ENCODE data around the gene OTC.

The OTC gene

DNA sequence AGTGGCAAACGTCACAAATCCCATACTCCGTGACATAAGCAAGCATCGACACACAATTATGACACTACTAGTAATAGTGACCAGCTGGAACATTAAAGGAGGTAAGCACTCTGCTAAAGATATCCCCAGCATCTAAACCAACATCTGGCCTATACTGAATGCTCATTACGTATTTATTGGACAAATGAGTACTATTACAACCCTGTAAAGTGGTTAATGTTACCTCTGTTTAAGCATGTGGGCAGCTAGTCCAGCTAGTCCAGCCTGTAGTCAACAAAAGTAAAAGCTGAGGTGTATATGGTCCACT is 24.7 kb upstream of the OTC start:
- Histone ChIP-seq H3K4me2 (ENCODE audit: insufficient read depth, low read length, poor library complexity, severe bottlenecking) (peak overlapping the region; percentile 11), H4K91ac (ENCODE audit: low read depth, low read length, poor library complexity) (no peak overlapping the region), H3K79me1 (ENCODE audit: low read depth, low read length) (no peaks in the 10 kb centered on the region), H2BK15ac (ENCODE audit: low read length) (no peak overlapping the region), H3K4me1 (ENCODE audit: control insufficient read depth in 2 of 2, insufficient read depth in 1 of 2, low read depth in 1 of 2, low read length in 2 of 2) (no peaks in the 10 kb centered on the region), H3K9me3 (replicated peaks in 1 of 2; ENCODE audit: control insufficient read depth in 2 of 2, insufficient read depth in 1 of 2, low read depth in 1 of 2, low read length in 2 of 2) (no peaks in the 10 kb centered on the region), H2BK120ac (ENCODE audit: low read depth, low read length) (no peak overlapping the region), H2BK5ac (ENCODE audit: low read length) (no peak overlapping the region), H3K23ac (ENCODE audit: low read depth, low read length, poor library complexity) (no peak overlapping the region), H3K14ac (ENCODE audit: low read length) (no peak overlapping the region), H3K4me3 (ENCODE audit: low read length in 2 of 2) (peak overlapping the region in 1 of 2 donors; percentile 56), H2AK5ac (ENCODE audit: low read depth, low read length) (no peak overlapping the region), H2AFZ (ENCODE audit: low read length) (peak overlapping the region; percentile 93), H2BK12ac (ENCODE audit: low read length) (no peak overlapping the region), H3K4ac (ENCODE audit: low read length) (no peak overlapping the region), H3K27me3 (ENCODE audit: control insufficient read depth in 3 of 3, insufficient read depth in 3 of 3, low read depth in 1 of 3, low read length in 3 of 3) (no peaks in the 10 kb centered on the region), H3K9ac (ENCODE audit: low read depth, low read length, poor library complexity) (no peak overlapping the region), H4K8ac (ENCODE audit: low read depth, low read length) (no peak overlapping the region), H3K27ac (replicated peaks; ENCODE audit: low read length) (no peak overlapping the region), H3K36me3 (replicated peaks in 1 of 2; ENCODE audit: control insufficient read depth in 2 of 2, insufficient read depth in 2 of 2, low read length in 2 of 2) (no peaks in the 10 kb centered on the region), H3K18ac (ENCODE audit: low read length) (no peak overlapping the region)
- DNase-seq (ENCODE audit: low spot score) = no peak
- WGBS, 2 donors (ENCODE audit: extremely low coverage in 2 of 2, insufficient read length in 2 of 2, insufficient replicate concordance in 1 of 2) = no CpG with 5 or more reads among the region's 4 CpGs

GRCh38 chrX:38332505-38332904 is 19.9 kb upstream of the OTC start:
- H3K4me1 ChIP-seq (ENCODE audit: control insufficient read depth in 2 of 2, insufficient read depth in 1 of 2, low read depth in 1 of 2, low read length in 2 of 2) = no peaks in the 10 kb centered on the region
- H2BK15ac ChIP-seq (ENCODE audit: low read length) = no peak overlapping the region
- no peak overlapping the region for H3K27ac ChIP-seq (replicated peaks; ENCODE audit: low read length)
- no peak overlapping the region for H4K8ac ChIP-seq (ENCODE audit: low read depth, low read length)
- H3K27me3 ChIP-seq (ENCODE audit: control insufficient read depth in 3 of 3, insufficient read depth in 3 of 3, low read depth in 1 of 3, low read length in 3 of 3) = no peaks in the 10 kb centered on the region
- no peak overlapping the region for H2BK12ac ChIP-seq (ENCODE audit: low read length)
- no peak overlapping the region for H3K14ac ChIP-seq (ENCODE audit: low read length)
- no peak overlapping the region for H3K4me2 ChIP-seq (ENCODE audit: insufficient read depth, low read length, poor library complexity, severe bottlenecking)
- H2AFZ ChIP-seq (ENCODE audit: low read length) = no peak overlapping the region
- H2AK5ac ChIP-seq (ENCODE audit: low read depth, low read length) = no peak overlapping the region
- no peak overlapping the region for H3K4ac ChIP-seq (ENCODE audit: low read length)
- H3K36me3 ChIP-seq (replicated peaks in 1 of 2; ENCODE audit: control insufficient read depth in 2 of 2, insufficient read depth in 2 of 2, low read length in 2 of 2) = no peaks in the 10 kb centered on the region
- no peak overlapping the region for H4K91ac ChIP-seq (ENCODE audit: low read depth, low read length, poor library complexity)
- H3K4me3 ChIP-seq (ENCODE audit: low read length in 2 of 2) = no peak overlapping the region
- no peak overlapping the region for H3K18ac ChIP-seq (ENCODE audit: low read length)
- H3K9me3 ChIP-seq (replicated peaks in 1 of 2; ENCODE audit: control insufficient read depth in 2 of 2, insufficient read depth in 1 of 2, low read depth in 1 of 2, low read length in 2 of 2) = no peaks in the 10 kb centered on the region
- H2BK5ac ChIP-seq (ENCODE audit: low read length) = no peak overlapping the region
- H3K23ac ChIP-seq (ENCODE audit: low read depth, low read length, poor library complexity) = no peak overlapping the region
- H2BK120ac ChIP-seq (ENCODE audit: low read depth, low read length) = no peak overlapping the region
- H3K9ac ChIP-seq (ENCODE audit: low read depth, low read length, poor library complexity) = no peak overlapping the region
- no peaks in the 10 kb centered on the region for H3K79me1 ChIP-seq (ENCODE audit: low read depth, low read length)
- no peak for DNase-seq (ENCODE audit: low spot score)

DNA sequence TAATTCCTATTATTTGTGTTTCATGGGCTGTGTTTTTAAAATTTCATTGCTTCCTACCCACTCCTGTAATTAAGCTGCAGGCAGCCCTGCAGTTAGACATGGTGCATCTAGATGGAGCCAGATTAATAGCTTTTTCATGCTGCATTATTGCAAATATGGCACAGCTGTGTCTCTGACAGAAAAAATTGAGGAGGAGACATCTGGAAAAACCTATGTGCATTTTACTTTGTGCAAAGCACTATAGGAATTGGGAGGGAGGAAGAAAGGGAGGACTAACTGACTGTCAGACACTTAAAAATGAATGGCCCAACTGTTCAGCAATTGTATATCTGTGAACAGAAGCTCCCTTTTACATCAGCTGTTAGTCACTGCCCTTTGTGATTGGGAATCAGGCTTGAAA is 17.0 kb upstream of the OTC start:
- no peak overlapping the region for H4K91ac ChIP-seq (ENCODE audit: low read depth, low read length, poor library complexity)
- H3K9me3 ChIP-seq (replicated peaks in 1 of 2; ENCODE audit: control insufficient read depth in 2 of 2, insufficient read depth in 1 of 2, low read depth in 1 of 2, low read length in 2 of 2) = no peaks in the 10 kb centered on the region
- no peak overlapping the region for H3K18ac ChIP-seq (ENCODE audit: low read length)
- H3K4me1 ChIP-seq (ENCODE audit: control insufficient read depth in 2 of 2, insufficient read depth in 1 of 2, low read depth in 1 of 2, low read length in 2 of 2) = no peaks in the 10 kb centered on the region
- H3K4ac ChIP-seq (ENCODE audit: low read length) = no peak overlapping the region
- no peak overlapping the region for H3K4me2 ChIP-seq (ENCODE audit: insufficient read depth, low read length, poor library complexity, severe bottlenecking)
- no peak overlapping the region for H2BK120ac ChIP-seq (ENCODE audit: low read depth, low read length)
- H3K9ac ChIP-seq (ENCODE audit: low read depth, low read length, poor library complexity) = no peak overlapping the region
- no peak overlapping the region for H3K27ac ChIP-seq (replicated peaks; ENCODE audit: low read length)
- H2BK5ac ChIP-seq (ENCODE audit: low read length) = no peak overlapping the region
- peaks cover 0 to 3% (median 0%) of the 10 kb centered on the region in 3 experiments for H3K27me3 ChIP-seq (ENCODE audit: control insufficient read depth in 3 of 3, insufficient read depth in 3 of 3, low read depth in 1 of 3, low read length in 3 of 3)
- no peak for DNase-seq (ENCODE audit: low spot score)
- H2BK15ac ChIP-seq (ENCODE audit: low read length) = no peak overlapping the region
- H3K36me3 ChIP-seq (replicated peaks in 1 of 2; ENCODE audit: control insufficient read depth in 2 of 2, insufficient read depth in 2 of 2, low read length in 2 of 2) = no peaks in the 10 kb centered on the region
- H2AFZ ChIP-seq (ENCODE audit: low read length) = no peak overlapping the region
- no peak overlapping the region for H2BK12ac ChIP-seq (ENCODE audit: low read length)
- H4K8ac ChIP-seq (ENCODE audit: low read depth, low read length) = no peak overlapping the region
- no peak overlapping the region for H3K23ac ChIP-seq (ENCODE audit: low read depth, low read length, poor library complexity)
- H2AK5ac ChIP-seq (ENCODE audit: low read depth, low read length) = no peak overlapping the region
- no peak overlapping the region for H3K4me3 ChIP-seq (ENCODE audit: low read length in 2 of 2)
- no peak overlapping the region for H3K14ac ChIP-seq (ENCODE audit: low read length)
- no peaks in the 10 kb centered on the region for H3K79me1 ChIP-seq (ENCODE audit: low read depth, low read length)

DNA sequence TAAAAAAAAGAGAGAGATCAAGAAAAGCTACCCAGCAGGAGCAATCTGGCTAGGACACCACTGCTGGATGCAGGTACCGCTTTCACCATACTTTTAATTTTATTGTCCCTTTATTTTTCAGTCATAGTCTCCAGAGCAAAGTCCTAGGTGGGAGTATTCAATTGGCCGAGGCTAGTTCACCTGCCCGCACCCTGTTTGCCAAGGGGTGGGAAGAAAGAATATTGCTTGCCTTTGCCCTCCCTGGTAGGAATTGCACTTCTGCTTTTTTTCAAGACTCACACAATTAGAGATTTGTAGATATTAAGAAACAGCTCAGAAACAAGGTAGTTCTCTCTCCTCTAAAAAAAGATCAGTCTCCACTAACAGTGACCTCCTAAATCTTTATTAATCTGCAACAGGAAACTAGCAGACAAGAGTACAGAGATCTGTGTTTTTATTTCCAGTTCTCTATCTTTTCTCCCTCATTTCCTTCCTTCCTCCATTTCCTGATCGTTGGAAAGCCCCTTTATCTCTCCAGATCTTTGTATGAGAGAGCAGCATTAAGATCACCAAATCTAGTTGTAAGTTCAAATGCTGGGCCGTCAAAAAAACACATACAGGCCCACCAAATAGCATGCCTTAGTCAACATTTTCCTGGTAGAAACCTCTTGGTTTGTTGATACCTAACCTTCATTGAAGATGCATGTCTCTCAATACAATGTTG is 15.7 kb upstream of the OTC start:
- H2BK120ac ChIP-seq (ENCODE audit: low read depth, low read length) = no peak overlapping the region
- H3K79me1 ChIP-seq (ENCODE audit: low read depth, low read length) = no peaks in the 10 kb centered on the region
- H3K14ac ChIP-seq (ENCODE audit: low read length) = no peak overlapping the region
- no peak overlapping the region for H3K27ac ChIP-seq (replicated peaks; ENCODE audit: low read length)
- no peak overlapping the region for H2BK12ac ChIP-seq (ENCODE audit: low read length)
- H3K18ac ChIP-seq (ENCODE audit: low read length) = no peak overlapping the region
- H2AFZ ChIP-seq (ENCODE audit: low read length) = no peak overlapping the region
- H3K4ac ChIP-seq (ENCODE audit: low read length) = no peak overlapping the region
- H2BK5ac ChIP-seq (ENCODE audit: low read length) = no peak overlapping the region
- H3K27me3 ChIP-seq (ENCODE audit: control insufficient read depth in 3 of 3, insufficient read depth in 3 of 3, low read depth in 1 of 3, low read length in 3 of 3) = peaks cover 0 to 3% (median 0%) of the 10 kb centered on the region in 3 experiments
- DNase-seq (ENCODE audit: low spot score) = no peak
- H3K36me3 ChIP-seq (replicated peaks in 1 of 2; ENCODE audit: control insufficient read depth in 2 of 2, insufficient read depth in 2 of 2, low read length in 2 of 2) = no peaks in the 10 kb centered on the region
- H3K9ac ChIP-seq (ENCODE audit: low read depth, low read length, poor library complexity) = no peak overlapping the region
- no peak overlapping the region for H3K4me3 ChIP-seq (ENCODE audit: low read length in 2 of 2)
- no peaks in the 10 kb centered on the region for H3K9me3 ChIP-seq (replicated peaks in 1 of 2; ENCODE audit: control insufficient read depth in 2 of 2, insufficient read depth in 1 of 2, low read depth in 1 of 2, low read length in 2 of 2)
- H3K4me1 ChIP-seq (ENCODE audit: control insufficient read depth in 2 of 2, insufficient read depth in 1 of 2, low read depth in 1 of 2, low read length in 2 of 2) = no peaks in the 10 kb centered on the region
- H3K23ac ChIP-seq (ENCODE audit: low read depth, low read length, poor library complexity) = no peak overlapping the region
- no peak overlapping the region for H4K8ac ChIP-seq (ENCODE audit: low read depth, low read length)
- H3K4me2 ChIP-seq (ENCODE audit: insufficient read depth, low read length, poor library complexity, severe bottlenecking) = no peak overlapping the region
- H2BK15ac ChIP-seq (ENCODE audit: low read length) = no peak overlapping the region
- no peak overlapping the region for H4K91ac ChIP-seq (ENCODE audit: low read depth, low read length, poor library complexity)
- no CpG with 5 or more reads among the region's 5 CpGs for WGBS, 2 donors (ENCODE audit: extremely low coverage in 2 of 2, insufficient read length in 2 of 2, insufficient replicate concordance in 1 of 2)
- H2AK5ac ChIP-seq (ENCODE audit: low read depth, low read length) = no peak overlapping the region

All from neuronal stem cell (in vitro differentiated cells).